ENCODE data around the gene PQBP1.

PQBP1 gene

GRCh38 chrX:48917139-48918001 lies 19.6 kb downstream of the PQBP1 start:
- peak overlapping the region; percentile 89 for H3K4me3 ChIP-seq (ENCODE audit: low read length)
- H3K9me3 ChIP-seq (ENCODE audit: insufficient read depth, low read depth, low read length), result no peaks in the 10 kb centered on the region
- H3K36me3 ChIP-seq (ENCODE audit: insufficient read depth, low read depth, low read length), result peaks cover 51% of the 10 kb centered on the region
- peak overlapping the region; percentile 5 for H3K27ac ChIP-seq (ENCODE audit: low read length)
- peak overlapping the region; percentile 85; the same call in 1 of the 2 replicates for H3K9ac ChIP-seq (ENCODE audit: low read depth, low read length)
- peaks cover 12% of the 10 kb centered on the region for H3K4me1 ChIP-seq (ENCODE audit: insufficient read depth, low read length)
- H3K27me3 ChIP-seq (ENCODE audit: insufficient read depth, low read length), result no peaks in the 10 kb centered on the region

GRCh38 chrX:48918301-48918642 lies 20.5 kb downstream of the PQBP1 start:
- Histone ChIP-seq H3K9ac (ENCODE audit: low read depth, low read length) (peak overlapping the region; percentile 85), H3K4me3 (ENCODE audit: low read length) (peak overlapping the region; percentile 89), H3K27me3 (ENCODE audit: insufficient read depth, low read length) (no peaks in the 10 kb centered on the region), H3K4me1 (ENCODE audit: insufficient read depth, low read length) (peaks cover 12% of the 10 kb centered on the region), H3K27ac (ENCODE audit: low read length) (no peak overlapping the region), H3K36me3 (ENCODE audit: insufficient read depth, low read depth, low read length) (peaks cover 47% of the 10 kb centered on the region), H3K9me3 (ENCODE audit: insufficient read depth, low read depth, low read length) (no peaks in the 10 kb centered on the region)

- Histone ChIP-seq H3K36me3 (ENCODE audit: insufficient read depth, low read depth, low read length) (peaks cover 46% of the 10 kb centered on the region), H3K4me1 (ENCODE audit: insufficient read depth, low read length) (peaks cover 12% of the 10 kb centered on the region), H3K27me3 (ENCODE audit: insufficient read depth, low read length) (no peaks in the 10 kb centered on the region), H3K9me3 (ENCODE audit: insufficient read depth, low read depth, low read length) (no peaks in the 10 kb centered on the region), H3K9ac (ENCODE audit: low read depth, low read length) (peak within 1 kb of the TSS; percentile 91), H3K4me3 (ENCODE audit: low read length) (peak within 1 kb of the TSS; percentile 89), H3K27ac (ENCODE audit: low read length) (peak within 1 kb of the TSS; percentile 58)
Measured at GRCh38 chrX:48918643-48919340, 21.1 kb downstream of the PQBP1 start, which contains the start of gene PIM2. PIM2 (minus strand) TSS chrX:48919024; CDS start chrX:48918834, 190 bp downstream.

- Histone ChIP-seq H3K9ac (ENCODE audit: low read depth, low read length) (peak overlapping the region; percentile 91), H3K9me3 (ENCODE audit: insufficient read depth, low read depth, low read length) (no peaks in the 10 kb centered on the region), H3K27me3 (ENCODE audit: insufficient read depth, low read length) (no peaks in the 10 kb centered on the region), H3K4me3 (ENCODE audit: low read length) (peak overlapping the region; percentile 89), H3K4me1 (ENCODE audit: insufficient read depth, low read length) (peaks cover 12% of the 10 kb centered on the region), H3K27ac (ENCODE audit: low read length) (peak overlapping the region; percentile 58), H3K36me3 (ENCODE audit: insufficient read depth, low read depth, low read length) (peaks cover 46% of the 10 kb centered on the region)
Measured at GRCh38 chrX:48919360-48919841, 21.7 kb downstream of the PQBP1 start.

- Histone ChIP-seq H3K9ac (ENCODE audit: low read depth, low read length) (peak overlapping the region; percentile 91; the same call in 1 of the 2 replicates), H3K4me1 (ENCODE audit: insufficient read depth, low read length) (peaks cover 12% of the 10 kb centered on the region), H3K9me3 (ENCODE audit: insufficient read depth, low read depth, low read length) (no peaks in the 10 kb centered on the region), H3K36me3 (ENCODE audit: insufficient read depth, low read depth, low read length) (peaks cover 41% of the 10 kb centered on the region), H3K27me3 (ENCODE audit: insufficient read depth, low read length) (no peaks in the 10 kb centered on the region), H3K4me3 (ENCODE audit: low read length) (peak overlapping the region; percentile 89), H3K27ac (ENCODE audit: low read length) (peak overlapping the region; percentile 39)
Measured at GRCh38 chrX:48919947-48920717, 22.4 kb downstream of the PQBP1 start.

GRCh38 chrX:48920718-48921104 lies 23.0 kb downstream of the PQBP1 start:
- Histone ChIP-seq H3K4me1 (ENCODE audit: insufficient read depth, low read length) (peaks cover 16% of the 10 kb centered on the region), H3K36me3 (ENCODE audit: insufficient read depth, low read depth, low read length) (peaks cover 41% of the 10 kb centered on the region), H3K4me3 (ENCODE audit: low read length) (peak overlapping the region; percentile 89; the same call in 1 of the 2 replicates), H3K27me3 (ENCODE audit: insufficient read depth, low read length) (no peaks in the 10 kb centered on the region), H3K9me3 (ENCODE audit: insufficient read depth, low read depth, low read length) (no peaks in the 10 kb centered on the region), H3K9ac (ENCODE audit: low read depth, low read length) (peak overlapping the region; percentile 91; the same call in 1 of the 2 replicates), H3K27ac (ENCODE audit: low read length) (peak overlapping the region; percentile 39)

GRCh38 chrX:48923771-48924170 lies 26.0 kb downstream of the PQBP1 start:
- no peak overlapping the region for H3K27ac ChIP-seq (ENCODE audit: low read length)
- H3K27me3 ChIP-seq (ENCODE audit: insufficient read depth, low read length), result no peaks in the 10 kb centered on the region
- H3K4me1 ChIP-seq (ENCODE audit: insufficient read depth, low read length), result peaks cover 25% of the 10 kb centered on the region
- no peak overlapping the region for H3K9ac ChIP-seq (ENCODE audit: low read depth, low read length)
- H3K9me3 ChIP-seq (ENCODE audit: insufficient read depth, low read depth, low read length), result no peaks in the 10 kb centered on the region
- peaks cover 29% of the 10 kb centered on the region for H3K36me3 ChIP-seq (ENCODE audit: insufficient read depth, low read depth, low read length)
- no peak overlapping the region for H3K4me3 ChIP-seq (ENCODE audit: low read length)

- Histone ChIP-seq H3K4me1 (ENCODE audit: insufficient read depth, low read length) (peaks cover 25% of the 10 kb centered on the region), H3K4me3 (ENCODE audit: low read length) (no peak overlapping the region), H3K36me3 (ENCODE audit: insufficient read depth, low read depth, low read length) (peaks cover 29% of the 10 kb centered on the region), H3K27ac (ENCODE audit: low read length) (no peak overlapping the region), H3K9ac (ENCODE audit: low read depth, low read length) (no peak overlapping the region), H3K9me3 (ENCODE audit: insufficient read depth, low read depth, low read length) (no peaks in the 10 kb centered on the region), H3K27me3 (ENCODE audit: insufficient read depth, low read length) (no peaks in the 10 kb centered on the region)
Measured at GRCh38 chrX:48924270-48924669, 26.5 kb downstream of the PQBP1 start.

- H3K4me1 ChIP-seq (ENCODE audit: insufficient read depth, low read length), result peaks cover 13% of the 10 kb centered on the region; the same call in 1 of the 2 replicates
- H3K27me3 ChIP-seq (ENCODE audit: insufficient read depth, low read length), result no peaks in the 10 kb centered on the region
- no peaks in the 10 kb centered on the region for H3K9me3 ChIP-seq (ENCODE audit: insufficient read depth, low read depth, low read length)
- peak overlapping the region; percentile 62; the same call in 1 of the 2 replicates for H3K9ac ChIP-seq (ENCODE audit: low read depth, low read length)
- peak overlapping the region; percentile 58; the same call in 1 of the 2 replicates for H3K4me3 ChIP-seq (ENCODE audit: low read length)
- peaks cover 37% of the 10 kb centered on the region for H3K36me3 ChIP-seq (ENCODE audit: insufficient read depth, low read depth, low read length)
- peak overlapping the region; percentile 35 for H3K27ac ChIP-seq (ENCODE audit: low read length)
Measured at GRCh38 chrX:48927123-48927522, 29.4 kb downstream of the PQBP1 start.

- H3K36me3 ChIP-seq (ENCODE audit: insufficient read depth, low read depth, low read length), result peaks cover 39% of the 10 kb centered on the region
- H3K27ac ChIP-seq (ENCODE audit: low read length), result peak overlapping the region; percentile 87
- H3K9me3 ChIP-seq (ENCODE audit: insufficient read depth, low read depth, low read length), result no peaks in the 10 kb centered on the region
- peak overlapping the region; percentile 62 for H3K9ac ChIP-seq (ENCODE audit: low read depth, low read length)
- H3K27me3 ChIP-seq (ENCODE audit: insufficient read depth, low read length), result no peaks in the 10 kb centered on the region
- H3K4me3 ChIP-seq (ENCODE audit: low read length), result peak overlapping the region; percentile 58; the same call in 1 of the 2 replicates
- peaks cover 13% of the 10 kb centered on the region; the same call in 1 of the 2 replicates for H3K4me1 ChIP-seq (ENCODE audit: insufficient read depth, low read length)
Measured at GRCh38 chrX:48927736-48928382, 30.1 kb downstream of the PQBP1 start.

GRCh38 chrX:48933757-48934156 lies 36.0 kb downstream of the PQBP1 start:
- Histone ChIP-seq H3K9ac (ENCODE audit: low read depth, low read length) (no peak overlapping the region), H3K4me3 (ENCODE audit: low read length) (no peak overlapping the region), H3K27ac (ENCODE audit: low read length) (no peak overlapping the region), H3K36me3 (ENCODE audit: insufficient read depth, low read depth, low read length) (peaks cover 42% of the 10 kb centered on the region), H3K4me1 (ENCODE audit: insufficient read depth, low read length) (peaks cover 11% of the 10 kb centered on the region), H3K9me3 (ENCODE audit: insufficient read depth, low read depth, low read length) (no peaks in the 10 kb centered on the region), H3K27me3 (ENCODE audit: insufficient read depth, low read length) (no peaks in the 10 kb centered on the region)
